ENCODE results near the gene HIVEP3.

Gene HIVEP3

DNA sequence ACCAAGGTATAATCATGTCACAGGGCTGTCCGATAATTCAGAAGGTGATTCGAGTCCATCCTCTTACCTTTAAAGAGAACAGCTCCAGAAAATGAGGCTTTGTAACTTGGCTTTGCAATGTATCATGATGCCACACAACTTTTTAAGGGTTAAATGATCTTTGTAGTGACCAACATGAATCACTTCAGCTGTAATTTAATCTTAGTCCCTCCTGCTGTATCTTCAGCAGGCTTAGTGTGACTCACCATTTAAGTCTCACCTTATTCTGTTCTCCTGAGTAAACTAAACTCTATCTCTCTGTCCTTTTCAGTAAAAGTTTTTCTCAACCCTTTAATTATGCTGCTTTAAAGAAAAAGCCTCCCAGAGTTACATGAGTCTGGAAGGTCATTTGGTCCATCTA lies 1.9 kb upstream of the HIVEP3 start:
- Histone ChIP-seq H3K4me3 (ENCODE audit: low read length) (no peak overlapping the region), H3K27ac (ENCODE audit: low read length) (no peak overlapping the region; the same call in 1 of the 2 replicates), H3K27me3 (replicated peaks; ENCODE audit: insufficient read depth, low read length) (no peaks in the 10 kb centered on the region), H3K9me3 (replicated peaks; ENCODE audit: insufficient read depth, low read length) (no peaks in the 10 kb centered on the region), H3K79me2 (ENCODE audit: low read length) (no peaks in the 10 kb centered on the region), H3K4me2 (ENCODE audit: low read depth, low read length) (peak overlapping the region; percentile 40; the same call in 1 of the 2 replicates), H3K36me3 (replicated peaks; ENCODE audit: insufficient read depth, low read length) (no peaks in the 10 kb centered on the region), H3K9ac (ENCODE audit: low read length) (no peak overlapping the region), H3K9me2 (replicated peaks; ENCODE audit: insufficient read depth, low read length) (no peaks in the 10 kb centered on the region), H3K4me1 (ENCODE audit: low read length) (peaks cover 4% of the 10 kb centered on the region; the same call in 1 of the 2 replicates), H2AFZ (ENCODE audit: low read length) (no peak overlapping the region; the same call in 1 of the 2 replicates), H3F3A (ENCODE audit: insufficient read depth, low read length) (0 out of 2 replicates have a peak, but pooled peaks cover 8% of the 10 kb centered on the region), H4K20me1 (ENCODE audit: insufficient read depth, low read length) (no peaks in the 10 kb centered on the region)
- no peak for DNase-seq
- TF ChIP-seq CTCF (IDR thresholded peaks at IDR 0.05; ENCODE audit: low read length) (no peak), EZH2 (optimal IDR thresholded peaks at IDR 0.05; ENCODE audit: low read depth, low read length) (no peak), EZH2phosphoT487 (IDR thresholded peaks at IDR 0.05; ENCODE audit: low read length) (no peak)

DNA sequence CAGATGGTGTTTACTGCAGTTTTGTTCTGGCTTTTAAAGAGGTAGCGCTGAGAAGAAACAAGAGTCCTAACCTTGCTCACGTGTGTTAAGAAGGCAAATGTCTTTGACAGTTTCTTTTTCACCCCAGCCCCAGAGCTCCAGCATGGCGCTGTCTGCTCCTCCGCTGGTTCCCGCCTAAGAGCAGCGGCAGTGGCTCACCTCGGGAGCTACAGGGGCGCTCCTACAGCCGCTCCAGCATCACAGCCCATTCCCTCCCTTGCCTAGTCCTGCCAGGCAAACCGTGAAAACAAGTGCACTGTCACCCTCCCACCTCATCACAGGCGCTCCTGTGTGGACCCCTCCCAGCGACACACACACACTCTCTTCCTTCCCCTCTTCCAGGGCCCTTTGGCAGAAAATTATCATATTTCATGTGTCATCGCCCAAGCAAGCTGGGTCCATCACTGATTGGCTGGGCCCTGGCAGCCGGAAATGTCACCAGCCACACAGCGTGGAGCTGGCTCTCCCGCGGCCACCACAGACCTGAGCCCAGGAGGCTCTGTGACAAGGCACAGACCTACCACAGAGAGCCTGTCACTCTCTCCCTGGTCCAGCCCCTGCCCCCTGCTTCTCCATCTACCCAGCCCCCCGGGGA lies 1.2 kb upstream of the HIVEP3 start:
- H3K79me2 ChIP-seq (ENCODE audit: low read length) = no peaks in the 10 kb centered on the region
- H3F3A ChIP-seq (ENCODE audit: insufficient read depth, low read length) = 0 out of 2 replicates have a peak, but pooled peaks cover 8% of the 10 kb centered on the region
- H3K9me3 ChIP-seq (replicated peaks; ENCODE audit: insufficient read depth, low read length) = no peaks in the 10 kb centered on the region
- peak overlapping the region; percentile 82 for H3K27ac ChIP-seq (ENCODE audit: low read length)
- peak overlapping the region; percentile 67 for H3K9ac ChIP-seq (ENCODE audit: low read length)
- H3K4me2 ChIP-seq (ENCODE audit: low read depth, low read length) = peak overlapping the region; percentile 83; the same call in 1 of the 2 replicates
- H3K4me1 ChIP-seq (ENCODE audit: low read length) = peaks cover 4% of the 10 kb centered on the region; the same call in 1 of the 2 replicates
- peak overlapping the region; percentile 68 for H3K4me3 ChIP-seq (ENCODE audit: low read length)
- peak overlapping the region; percentile 46 for H2AFZ ChIP-seq (ENCODE audit: low read length)
- TF ChIP-seq EZH2phosphoT487 (IDR thresholded peaks at IDR 0.05; ENCODE audit: low read length) = no peak
- no peaks in the 10 kb centered on the region for H3K27me3 ChIP-seq (replicated peaks; ENCODE audit: insufficient read depth, low read length)
- DNase-seq = peak; percentile 85
- H3K36me3 ChIP-seq (replicated peaks; ENCODE audit: insufficient read depth, low read length) = no peaks in the 10 kb centered on the region
- no peaks in the 10 kb centered on the region for H4K20me1 ChIP-seq (ENCODE audit: insufficient read depth, low read length)
- no peaks in the 10 kb centered on the region for H3K9me2 ChIP-seq (replicated peaks; ENCODE audit: insufficient read depth, low read length)

- H3K79me2 ChIP-seq (ENCODE audit: low read length) = no peaks in the 10 kb centered on the region
- peak overlapping the region; percentile 82 for H3K27ac ChIP-seq (ENCODE audit: low read length)
- no peaks in the 10 kb centered on the region for H4K20me1 ChIP-seq (ENCODE audit: insufficient read depth, low read length)
- H3K4me1 ChIP-seq (ENCODE audit: low read length) = peaks cover 4% of the 10 kb centered on the region; the same call in 1 of the 2 replicates
- peak overlapping the region; percentile 67 for H3K9ac ChIP-seq (ENCODE audit: low read length)
- H3K27me3 ChIP-seq (replicated peaks; ENCODE audit: insufficient read depth, low read length) = no peaks in the 10 kb centered on the region
- H3K9me3 ChIP-seq (replicated peaks; ENCODE audit: insufficient read depth, low read length) = no peaks in the 10 kb centered on the region
- H3K36me3 ChIP-seq (replicated peaks; ENCODE audit: insufficient read depth, low read length) = no peaks in the 10 kb centered on the region
- H3K4me3 ChIP-seq (ENCODE audit: low read length) = peak overlapping the region; percentile 68
- 0 out of 2 replicates have a peak, but pooled peaks cover 8% of the 10 kb centered on the region for H3F3A ChIP-seq (ENCODE audit: insufficient read depth, low read length)
- TF ChIP-seq EZH2 (optimal IDR thresholded peaks at IDR 0.05; ENCODE audit: low read depth, low read length) = no peak
- no peak for TF ChIP-seq EZH2phosphoT487 (IDR thresholded peaks at IDR 0.05; ENCODE audit: low read length)
- TF ChIP-seq CTCF (IDR thresholded peaks at IDR 0.05; ENCODE audit: low read length) = no peak
- no peaks in the 10 kb centered on the region for H3K9me2 ChIP-seq (replicated peaks; ENCODE audit: insufficient read depth, low read length)
- H2AFZ ChIP-seq (ENCODE audit: low read length) = peak overlapping the region; percentile 46; the same call in 1 of the 2 replicates
- DNase-seq = peak; percentile 6
- peak overlapping the region; percentile 83 for H3K4me2 ChIP-seq (ENCODE audit: low read depth, low read length)
Observed at GRCh38 chr1:41919131-41919530, 409 bp upstream of the HIVEP3 start.
